ENCODE data around the gene PITPNM3.

DNA sequence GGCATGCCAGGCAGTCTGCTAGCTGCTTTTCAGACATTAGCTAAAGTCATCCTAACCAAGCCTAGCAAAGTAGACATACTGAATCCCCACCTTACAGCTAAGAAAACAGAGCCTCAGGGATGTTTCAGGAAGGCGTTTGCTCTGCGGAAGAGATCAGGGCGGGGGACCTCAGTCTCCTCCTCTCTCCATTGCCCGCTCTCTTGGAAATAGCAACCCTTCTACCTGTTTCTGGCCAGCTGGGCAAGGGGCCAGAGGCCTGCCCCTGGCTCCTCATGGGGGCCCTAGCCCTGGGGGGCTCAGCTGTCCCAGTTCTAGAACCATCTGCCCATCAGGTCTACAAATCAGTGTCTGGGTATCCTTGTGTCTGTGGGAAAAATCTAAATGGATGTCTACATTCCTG, 14.5 kb downstream of the PITPNM3 start:
- TF ChIP-seq, protein P1, sequence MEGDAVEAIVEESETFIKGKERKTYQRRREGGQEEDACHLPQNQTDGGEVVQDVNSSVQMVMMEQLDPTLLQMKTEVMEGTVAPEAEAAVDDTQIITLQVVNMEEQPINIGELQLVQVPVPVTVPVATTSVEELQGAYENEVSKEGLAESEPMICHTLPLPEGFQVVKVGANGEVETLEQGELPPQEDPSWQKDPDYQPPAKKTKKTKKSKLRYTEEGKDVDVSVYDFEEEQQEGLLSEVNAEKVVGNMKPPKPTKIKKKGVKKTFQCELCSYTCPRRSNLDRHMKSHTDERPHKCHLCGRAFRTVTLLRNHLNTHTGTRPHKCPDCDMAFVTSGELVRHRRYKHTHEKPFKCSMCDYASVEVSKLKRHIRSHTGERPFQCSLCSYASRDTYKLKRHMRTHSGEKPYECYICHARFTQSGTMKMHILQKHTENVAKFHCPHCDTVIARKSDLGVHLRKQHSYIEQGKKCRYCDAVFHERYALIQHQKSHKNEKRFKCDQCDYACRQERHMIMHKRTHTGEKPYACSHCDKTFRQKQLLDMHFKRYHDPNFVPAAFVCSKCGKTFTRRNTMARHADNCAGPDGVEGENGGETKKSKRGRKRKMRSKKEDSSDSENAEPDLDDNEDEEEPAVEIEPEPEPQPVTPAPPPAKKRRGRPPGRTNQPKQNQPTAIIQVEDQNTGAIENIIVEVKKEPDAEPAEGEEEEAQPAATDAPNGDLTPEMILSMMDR (IDR thresholded peaks at IDR 0.05), result no peak
- no peak for TF ChIP-seq POLR2AphosphoS5 (IDR thresholded peaks at IDR 0.05)

All from transverse colon (tissue), 4 donors.